Measurements from ENCODE around the gene CAPSL.
"Not testable (repeated sequence)": the region's sequence is repeated elsewhere in the genome, so short reads cannot be mapped to it uniquely, and the experiment has no call there.

CAPSL gene

DNA sequence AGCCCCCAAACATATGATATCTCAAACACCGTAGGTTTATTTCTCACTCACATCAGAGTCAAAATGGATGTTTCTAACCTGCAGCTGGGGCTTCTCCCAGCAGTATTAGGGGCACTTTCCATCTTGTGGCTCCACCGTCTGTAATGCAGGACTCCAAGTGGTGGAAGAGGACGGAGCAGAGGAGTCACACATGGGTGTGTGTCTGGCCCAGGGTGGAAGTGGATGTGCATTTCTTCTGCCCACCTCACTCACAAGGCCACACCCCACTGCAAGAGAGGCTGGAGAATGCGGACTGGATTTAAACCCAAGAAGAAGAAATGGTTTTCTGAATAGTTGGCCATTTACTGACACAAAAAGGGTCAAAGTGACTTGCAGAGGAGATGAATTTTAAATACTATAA lies 67.8 kb downstream of the CAPSL start:
- DNase-seq = no peak

DNA sequence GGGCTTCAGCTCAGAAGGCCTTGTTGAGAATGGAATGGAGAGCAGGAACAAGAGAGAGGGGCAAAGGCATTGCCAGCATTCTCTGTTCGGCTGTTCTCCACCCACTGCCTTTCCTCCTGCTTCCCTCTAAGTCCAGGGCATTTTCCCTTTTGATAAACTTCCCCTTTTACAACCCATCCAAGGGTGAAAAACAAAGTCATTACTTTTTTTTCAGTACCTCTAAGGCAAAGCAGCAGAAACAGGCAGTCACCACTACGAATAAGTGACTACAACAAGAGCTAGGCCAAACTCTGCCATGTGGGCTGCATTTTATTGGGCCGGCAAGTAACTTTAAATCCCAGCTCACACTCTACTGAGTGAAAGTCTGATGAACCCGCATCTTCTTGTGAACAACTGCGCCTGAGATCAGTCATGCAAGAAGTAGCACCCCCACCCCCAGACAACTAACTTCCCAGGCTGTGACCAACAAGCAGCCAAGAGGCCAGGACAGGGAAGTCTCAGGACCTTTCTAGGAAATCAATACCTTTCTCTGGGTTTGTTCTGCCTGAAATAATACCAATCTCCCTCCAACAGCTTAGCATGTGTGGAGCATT lies 68.6 kb downstream of the CAPSL start:
- no peak for DNase-seq

DNA sequence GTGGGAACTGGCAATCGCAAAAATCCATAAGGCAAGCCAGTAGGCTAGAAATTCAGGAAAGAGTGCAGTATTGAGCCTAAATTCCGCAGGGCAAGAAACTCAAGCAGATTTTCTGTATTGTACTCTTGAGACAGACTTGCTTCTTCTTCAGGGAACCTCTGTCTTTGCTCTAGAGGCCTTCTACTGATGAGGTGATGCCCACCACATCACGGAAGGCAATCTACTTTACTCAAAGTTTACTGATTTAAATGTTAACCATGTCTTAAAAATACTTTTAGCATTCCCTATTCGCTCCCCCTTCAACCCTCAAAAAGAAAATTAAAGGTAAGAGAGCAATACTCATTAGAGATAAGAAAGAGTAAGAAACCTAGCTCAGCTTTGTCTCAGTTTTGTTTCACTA lies 70.4 kb downstream of the CAPSL start:
- DNase-seq = no peak

DNA sequence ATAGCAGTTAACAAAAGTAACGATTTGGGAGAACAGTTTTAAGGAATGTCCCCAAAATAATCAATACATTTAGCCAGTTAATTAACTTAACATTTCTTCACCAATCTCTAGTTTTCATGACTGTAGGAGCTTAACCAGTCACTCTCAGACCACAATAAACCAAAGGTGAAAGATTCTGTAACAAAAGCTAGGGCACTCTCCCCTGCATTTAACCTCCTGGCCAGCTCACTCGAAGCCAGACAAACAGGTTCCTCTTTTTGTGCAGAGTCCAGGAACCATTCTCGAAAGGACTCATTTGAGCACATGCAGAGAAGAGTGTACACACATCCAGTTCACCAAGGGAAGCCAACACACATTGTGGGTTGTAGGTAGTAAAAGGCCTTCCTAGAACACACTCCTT lies 75.3 kb downstream of the CAPSL start:
- no peak for DNase-seq

DNA sequence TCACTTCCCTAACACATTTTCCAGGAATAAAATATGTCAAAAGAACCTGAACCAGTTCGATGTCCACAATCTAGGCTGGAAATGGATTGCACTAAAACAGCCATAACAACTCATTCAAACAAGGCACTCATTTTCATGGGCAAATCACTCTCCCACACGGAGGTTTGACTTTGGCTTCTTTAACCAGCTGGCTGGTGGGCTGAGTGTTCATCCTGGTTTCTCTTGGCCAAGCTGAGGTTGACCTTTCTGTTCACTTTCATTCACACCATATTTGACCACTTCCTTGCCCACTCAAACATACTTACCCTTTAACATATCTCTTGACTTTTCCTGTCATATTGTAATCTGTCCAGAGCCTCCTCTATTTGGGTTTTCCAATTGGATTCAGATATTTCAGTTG lies 76.3 kb downstream of the CAPSL start:
- DNase-seq = no peak

DNA sequence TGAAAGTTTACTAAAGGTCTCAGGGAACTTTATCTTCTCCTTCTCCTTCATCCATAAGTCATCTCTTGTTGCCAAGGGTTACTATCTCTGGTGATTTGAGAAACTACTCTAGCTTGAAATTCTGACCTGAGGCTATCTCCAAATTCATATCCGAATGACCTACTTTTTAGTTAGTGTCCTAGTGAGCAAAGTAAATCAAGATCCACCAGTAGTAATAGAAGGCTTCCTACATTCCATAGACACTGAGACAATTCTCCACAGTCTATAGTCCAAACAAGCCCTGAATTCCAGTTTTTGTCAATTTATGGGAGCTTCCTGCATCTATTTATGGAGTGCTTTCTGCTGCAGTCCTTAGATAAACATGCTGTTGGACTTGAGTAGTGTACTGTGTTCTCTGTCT lies 76.7 kb downstream of the CAPSL start:
- no peak for DNase-seq

DNA sequence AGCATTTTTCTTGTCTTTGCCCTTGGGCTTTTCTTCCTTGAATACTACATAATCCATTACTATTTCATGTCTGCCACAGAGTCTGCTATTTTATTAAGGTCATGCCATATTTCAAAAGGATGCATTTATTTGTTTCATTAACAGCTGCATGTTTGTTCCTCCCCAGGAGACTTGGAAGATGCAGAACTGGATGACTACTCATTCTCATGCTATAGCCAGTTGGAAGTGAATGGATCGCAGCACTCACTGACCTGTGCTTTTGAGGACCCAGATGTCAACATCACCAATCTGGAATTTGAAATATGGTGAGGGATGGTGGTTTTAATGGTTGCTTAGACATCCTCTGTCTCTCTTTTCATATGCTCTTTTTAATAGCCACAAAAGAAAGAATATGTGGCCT lies 77.7 kb downstream of the CAPSL start:
- DNase-seq = no peak

DNA sequence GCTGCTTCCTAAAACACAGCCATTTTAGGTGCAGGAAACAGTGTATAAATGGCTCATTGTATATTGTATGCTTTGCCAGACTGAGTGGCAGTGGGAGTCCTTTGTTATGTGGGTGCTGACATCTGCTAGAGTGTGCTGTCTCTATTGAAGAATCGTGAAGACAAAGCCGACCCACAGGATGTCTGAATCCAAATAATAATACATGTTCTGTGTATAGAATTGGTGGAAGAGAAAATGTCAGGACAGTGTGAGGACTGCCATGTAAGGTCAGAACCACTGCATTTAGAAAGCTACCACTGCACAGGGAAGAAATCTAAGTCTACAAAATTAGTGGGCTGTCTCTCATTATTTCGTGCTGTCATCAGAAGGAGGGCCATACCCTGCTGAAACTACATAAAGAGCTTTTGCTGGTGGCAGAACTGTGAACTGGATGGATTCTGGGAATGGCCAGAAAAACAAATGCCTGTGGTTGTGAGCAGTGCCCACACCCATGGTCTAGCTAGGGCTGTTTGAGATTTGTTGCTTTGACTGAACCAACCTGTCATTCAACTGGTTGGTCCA lies 79.2 kb downstream of the CAPSL start:
- DNase-seq = peak; percentile 91 to 98

DNA sequence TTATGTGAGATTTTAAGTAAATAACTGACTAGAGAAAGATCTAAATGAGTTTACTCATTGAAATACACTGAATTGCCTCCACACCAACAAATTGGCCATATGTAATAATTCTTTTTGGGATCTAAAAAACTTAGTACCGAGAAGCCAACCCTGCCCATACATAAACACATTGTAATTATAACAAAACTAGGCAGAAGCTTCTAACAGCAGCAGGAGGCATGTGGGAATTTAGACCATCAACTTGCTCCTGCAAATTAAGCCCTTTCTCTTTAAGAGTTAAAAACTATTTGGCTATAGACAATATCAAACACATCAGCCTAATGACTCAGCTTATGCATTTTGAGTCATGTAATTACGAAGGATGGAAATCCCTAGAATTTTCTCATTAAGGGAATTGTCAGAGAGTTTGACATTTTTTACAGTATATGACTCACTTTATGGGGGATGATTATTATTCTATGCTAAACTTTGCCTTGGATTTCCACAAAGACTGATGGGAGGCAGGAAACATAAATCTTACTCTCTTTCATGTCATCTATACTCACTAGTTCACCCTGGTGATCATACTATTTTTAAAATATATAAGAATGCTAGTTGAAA lies 80.7 kb downstream of the CAPSL start:
- no peak for DNase-seq

DNA sequence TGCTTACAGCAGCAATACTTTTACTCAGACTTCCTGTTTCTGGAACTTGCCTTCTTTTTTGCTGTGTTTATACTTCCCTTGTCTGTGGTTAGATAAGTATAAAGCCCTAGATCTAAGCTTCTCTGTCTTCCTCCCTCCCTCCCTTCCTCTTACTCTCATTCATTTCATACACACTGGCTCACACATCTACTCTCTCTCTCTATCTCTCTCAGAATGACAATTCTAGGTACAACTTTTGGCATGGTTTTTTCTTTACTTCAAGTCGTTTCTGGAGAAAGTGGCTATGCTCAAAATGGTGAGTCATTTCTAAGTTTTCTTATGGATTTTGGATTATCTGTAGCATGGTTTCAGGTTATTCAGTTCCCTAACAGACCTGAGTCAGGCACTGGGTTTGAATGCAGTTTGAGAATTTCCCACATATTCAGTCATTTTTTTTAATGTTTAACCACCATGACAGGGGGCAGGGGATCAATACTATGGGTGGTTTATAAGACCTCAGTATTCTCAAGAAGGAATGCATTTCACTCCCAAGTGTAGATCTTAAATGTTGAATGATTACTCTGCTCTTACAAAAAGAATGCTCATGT lies 81.6 kb downstream of the CAPSL start, which contains the start of gene IL7R:
Gene IL7R (plus strand): TSS at position 127 of the 587 bp plus-strand sequence. CDS start 87 bp downstream, at position 214.
- DNase-seq = no peak

DNA sequence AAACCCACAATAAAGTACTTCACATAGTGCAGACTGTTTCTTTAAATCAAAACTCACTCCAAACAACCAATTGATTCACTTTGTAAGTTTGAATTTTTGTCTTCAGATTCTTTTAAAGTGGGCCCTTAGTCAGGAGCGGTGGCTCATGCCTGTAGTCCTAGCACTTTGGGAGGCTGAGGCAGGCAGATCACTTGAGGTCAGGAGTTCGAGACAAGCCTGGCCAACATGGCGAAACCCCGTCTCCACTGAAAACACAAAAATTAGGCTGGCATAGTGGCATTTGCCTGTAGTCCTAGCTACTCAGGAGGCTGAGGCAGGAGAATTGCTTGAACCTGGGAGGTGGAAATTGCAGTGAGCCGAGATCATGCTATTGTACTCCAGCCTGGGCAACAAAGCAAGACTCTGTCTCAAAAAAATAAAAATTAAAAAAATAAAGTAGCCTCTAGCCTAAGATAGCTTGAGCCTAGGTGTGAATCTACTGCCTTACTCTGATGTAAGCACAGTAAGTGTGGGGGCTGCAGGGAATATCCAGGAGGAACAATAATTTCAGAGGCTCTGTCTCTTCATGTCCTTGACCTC lies 82.1 kb downstream of the CAPSL start:
- not testable (repeated sequence) for DNase-seq

DNA sequence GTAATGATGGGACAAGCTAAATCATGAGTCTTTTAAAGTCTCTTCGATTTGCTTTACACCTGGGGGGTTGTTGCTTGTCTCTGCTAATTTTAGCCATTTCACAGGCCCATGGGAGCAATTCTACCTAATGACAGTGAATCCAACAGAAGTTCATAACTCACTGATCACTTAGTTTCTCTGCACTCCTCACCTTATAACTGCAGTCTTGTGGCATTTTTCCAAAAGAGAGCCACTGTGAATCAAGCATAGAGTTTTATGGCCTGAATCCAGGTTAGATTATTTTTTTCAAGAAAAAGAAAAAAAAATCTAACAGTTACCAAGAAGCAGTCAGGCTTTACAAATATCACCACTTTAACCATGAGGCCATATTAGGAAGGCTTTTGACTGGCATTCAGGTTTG lies 83.2 kb downstream of the CAPSL start:
- no peak for DNase-seq
